Measurements from ENCODE around the gene PTGES2. TPM values are rescaled to one million over a fixed set of nuclear protein-coding genes. Genes with fewer than 3 reads are reported as not detected.
"Not testable (repeated sequence)": the region's sequence is repeated elsewhere in the genome, so short reads cannot be mapped to it uniquely, and the experiment has no call there.

Gene PTGES2
- total RNA-seq, 2 donors from 2014 or later: 111 to 155 TPM

DNA sequence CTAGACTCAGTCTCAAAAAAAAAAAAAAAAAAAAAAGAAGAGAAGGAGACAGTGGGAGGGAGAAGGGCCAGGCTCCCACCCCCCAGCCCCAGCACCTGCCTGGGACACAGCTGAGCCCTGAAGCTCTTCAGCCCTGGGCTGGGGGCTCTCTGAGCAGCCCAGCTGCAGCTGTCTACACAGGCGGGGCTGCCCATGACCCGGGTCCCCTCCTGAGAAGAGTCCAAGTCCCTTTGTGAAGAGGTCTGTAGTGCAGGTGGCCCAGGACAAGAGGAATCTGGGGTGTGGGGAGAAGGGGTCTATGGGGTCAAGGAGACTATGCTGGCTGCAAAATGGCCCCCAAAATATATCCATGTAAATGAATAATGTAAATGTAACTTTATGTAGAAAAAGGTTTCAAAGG, 15.1 kb upstream of the PTGES2 start:
- intact Hi-C loops (cut with DNase I): no loop called here
- ATAC-seq: no peak
- DNase-seq: peak; percentile 4

DNA sequence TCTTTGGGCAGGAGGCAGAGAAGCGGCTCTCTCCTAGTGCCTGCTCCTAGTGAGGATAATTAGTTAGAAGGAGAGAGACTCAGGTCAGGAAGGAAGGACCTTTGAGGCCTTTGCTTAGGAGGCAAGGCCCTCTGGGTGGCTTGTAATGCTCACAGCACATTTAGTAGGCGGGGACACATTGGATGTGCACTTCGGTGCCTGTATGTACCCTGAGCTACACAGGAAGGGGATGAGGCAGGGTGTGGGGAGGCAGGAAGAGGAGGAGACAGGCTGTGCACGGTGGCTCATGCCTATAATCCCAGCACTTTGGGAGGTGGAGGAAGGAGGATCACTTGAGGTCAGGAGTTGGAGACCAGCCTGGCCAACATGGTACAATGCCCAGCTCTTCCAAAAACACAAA, 14.5 kb upstream of the PTGES2 start:
- DNase-seq (peak; percentile 20), ATAC-seq (peak in 1 of 2 donors; percentile 18)
- intact Hi-C loops (cut with DNase I): no loop called here

DNA sequence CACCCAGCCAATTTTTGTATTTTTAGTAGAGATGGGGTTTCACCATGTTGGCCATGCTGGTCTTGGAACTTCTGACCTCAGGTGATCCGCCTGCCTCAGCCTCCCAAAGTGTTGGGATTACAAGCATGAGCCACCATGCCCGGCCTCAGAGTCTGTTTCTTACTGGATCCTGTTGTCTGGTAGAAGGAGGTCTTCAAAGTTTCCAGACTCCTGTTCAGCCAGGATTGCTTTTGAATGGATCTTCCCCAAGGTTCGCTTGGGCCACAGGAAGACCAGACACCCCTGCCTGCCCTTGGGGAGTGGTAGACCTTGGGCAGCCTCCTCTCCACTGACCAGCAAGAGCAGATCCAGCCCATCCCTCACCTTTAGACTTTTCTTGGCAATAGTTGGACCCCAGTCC, 14.1 kb upstream of the PTGES2 start:
- ATAC-seq: no peak
- intact Hi-C loops (cut with DNase I): no loop called here

DNA sequence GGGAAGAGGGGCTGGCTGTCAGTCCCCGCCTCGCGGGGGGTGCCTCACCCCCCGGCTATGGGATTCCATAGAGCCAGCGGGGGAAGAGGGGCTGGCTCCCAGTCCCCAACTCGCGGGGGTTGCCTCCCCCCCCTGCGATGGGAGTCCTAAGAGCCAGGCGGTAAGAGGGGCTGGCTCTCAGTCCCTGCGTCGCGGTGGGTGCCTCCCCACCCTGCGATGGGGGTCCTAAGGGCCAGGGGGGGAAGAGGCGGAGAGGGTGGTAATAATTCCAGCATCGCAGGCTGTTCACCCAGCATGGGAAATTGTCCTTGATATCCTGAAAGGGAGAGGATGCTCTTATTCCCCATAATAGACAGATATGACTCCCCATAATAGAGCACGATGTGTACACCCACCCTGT, 12.1 kb upstream of the PTGES2 start:
- DNase-seq: no peak
- intact Hi-C loops (cut with DNase I): no loop called here

More for the DNA sequence above, 14.1 kb upstream of the PTGES2 start:
- peak; percentile 6 for DNase-seq

DNA sequence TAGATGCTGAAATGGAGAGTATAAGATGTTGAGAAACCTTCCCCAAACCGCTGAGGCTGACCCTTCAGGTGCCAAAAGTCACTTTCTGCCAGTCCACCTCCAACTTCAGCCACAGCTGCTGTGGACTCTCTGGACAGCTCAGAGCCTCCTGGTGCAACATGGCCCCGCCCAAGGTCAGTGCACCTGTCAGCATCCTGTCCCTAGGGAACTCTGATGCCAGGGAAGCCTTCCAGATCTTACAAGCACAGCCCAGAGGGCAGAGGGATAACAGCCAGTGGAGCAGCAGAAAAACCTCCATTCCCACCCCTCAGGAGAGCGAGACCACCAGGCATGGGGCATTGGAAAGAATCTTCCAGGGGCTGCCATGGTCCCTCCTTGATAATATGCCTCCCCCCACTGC, 10.5 kb upstream of the PTGES2 start:
- ATAC-seq (no peak), DNase-seq (no peak)
- intact Hi-C loops (cut with DNase I): no loop called here

More for the DNA sequence above, 12.1 kb upstream of the PTGES2 start:
- ATAC-seq: no peak

GRCh38 chr9:128136816-128137793, 9.6 kb upstream of the PTGES2 start:
- no peak for ATAC-seq
- intact Hi-C loops (cut with DNase I): no loop called here
- DNase-seq: no peak

DNA sequence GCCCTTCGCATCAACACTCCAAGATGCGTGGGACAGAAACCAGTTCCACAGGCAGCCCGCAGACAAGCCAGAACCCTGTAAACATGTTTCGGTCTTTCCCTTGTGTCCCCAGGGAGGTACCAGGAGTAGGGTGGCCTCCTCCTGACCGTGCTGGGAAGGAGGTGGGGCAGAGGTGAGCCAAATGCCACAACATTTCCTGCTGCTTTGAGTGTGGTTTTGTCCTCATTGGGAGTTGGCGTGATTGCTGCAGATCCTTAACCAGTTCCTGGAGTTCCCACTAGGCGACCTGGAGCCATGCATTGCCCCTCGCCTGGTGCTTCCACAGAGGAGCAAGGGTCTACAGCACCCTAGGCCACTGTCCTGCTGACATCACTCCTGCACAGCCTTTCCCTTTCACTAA, 8.0 kb upstream of the PTGES2 start:
- ATAC-seq; DNase-seq; intact Hi-C loops (cut with DNase I): not testable (repeated sequence)

- ATAC-seq; intact Hi-C loops (cut with DNase I): not testable (repeated sequence)
- DNase-seq: peak; percentile 22
Measured at GRCh38 chr9:128132139-128132538, 4.6 kb upstream of the PTGES2 start.

DNA sequence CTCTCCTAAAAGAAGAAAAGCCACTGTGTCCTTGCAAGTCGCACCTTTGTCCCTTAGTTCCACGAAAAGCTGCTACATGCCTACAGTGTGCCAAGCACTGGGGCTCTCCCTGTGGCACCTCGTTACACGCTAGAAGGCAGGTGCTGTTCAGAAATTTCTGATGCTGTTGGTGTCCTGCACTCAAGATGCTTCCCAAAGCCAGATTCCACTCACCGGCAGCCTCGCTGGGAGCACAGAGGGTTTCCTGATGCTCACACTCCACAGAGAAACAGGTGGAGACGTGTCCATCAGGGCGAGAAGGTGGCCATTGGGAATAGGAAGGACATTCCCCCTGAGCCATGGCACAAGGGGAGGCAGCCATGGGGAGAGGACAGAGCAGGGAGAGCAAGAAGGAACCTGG, 3.8 kb upstream of the PTGES2 start:
- ATAC-seq; intact Hi-C loops (cut with DNase I): not testable (repeated sequence)
- DNase-seq: peak; percentile 11

- intact Hi-C loops (cut with DNase I); ATAC-seq: not testable (repeated sequence)
- DNase-seq: peak; percentile 7
Measured at GRCh38 chr9:128130651-128131050, 3.1 kb upstream of the PTGES2 start.

- DNase-seq: peak; percentile 43
- ATAC-seq: not testable (repeated sequence)
Measured at GRCh38 chr9:128129976-128130590, 2.6 kb upstream of the PTGES2 start.

DNA sequence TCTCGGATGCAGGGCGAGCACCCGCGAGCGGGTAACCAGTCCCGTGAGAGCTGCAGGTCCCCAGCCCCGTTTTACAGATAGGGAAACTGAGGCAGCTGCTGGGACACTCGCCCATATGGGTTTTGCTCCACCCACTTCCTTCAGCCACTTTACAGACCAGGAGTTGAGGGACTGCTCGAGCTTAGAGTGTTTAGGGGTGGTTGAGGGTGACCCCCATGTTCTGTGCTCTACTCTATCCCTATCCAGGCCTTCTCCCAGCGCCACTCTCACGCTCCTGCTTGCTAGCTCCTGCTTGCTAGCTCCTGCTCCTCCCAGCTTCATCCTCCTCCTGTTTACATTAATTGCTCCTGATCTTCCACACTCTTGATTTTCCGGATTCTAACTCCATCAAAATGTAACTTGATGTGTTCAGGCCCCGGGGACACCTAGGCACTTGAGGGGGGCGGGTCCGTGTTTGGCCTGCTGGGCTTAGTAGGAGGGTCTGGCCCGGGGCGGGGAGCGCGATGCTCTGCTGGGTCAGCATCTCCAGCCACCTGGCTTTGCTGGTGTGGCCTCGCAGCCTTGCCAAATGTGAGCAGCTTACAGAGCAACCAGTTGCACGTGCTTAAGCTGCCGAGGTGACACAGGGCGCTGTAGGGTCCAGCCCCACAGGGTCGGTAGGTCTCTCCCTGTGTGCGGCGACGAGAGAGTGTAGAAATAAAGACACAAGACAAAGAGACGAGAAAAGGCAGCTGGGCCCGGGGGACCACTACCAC, 1.5 kb upstream of the PTGES2 start:
- ATAC-seq (no peak), DNase-seq (peak; percentile 40)
- intact Hi-C loops (cut with DNase I): no loop called here

More at GRCh38 chr9:128129976-128130590, 2.6 kb upstream of the PTGES2 start:
- intact Hi-C loops (cut with DNase I): not testable (repeated sequence)

DNA sequence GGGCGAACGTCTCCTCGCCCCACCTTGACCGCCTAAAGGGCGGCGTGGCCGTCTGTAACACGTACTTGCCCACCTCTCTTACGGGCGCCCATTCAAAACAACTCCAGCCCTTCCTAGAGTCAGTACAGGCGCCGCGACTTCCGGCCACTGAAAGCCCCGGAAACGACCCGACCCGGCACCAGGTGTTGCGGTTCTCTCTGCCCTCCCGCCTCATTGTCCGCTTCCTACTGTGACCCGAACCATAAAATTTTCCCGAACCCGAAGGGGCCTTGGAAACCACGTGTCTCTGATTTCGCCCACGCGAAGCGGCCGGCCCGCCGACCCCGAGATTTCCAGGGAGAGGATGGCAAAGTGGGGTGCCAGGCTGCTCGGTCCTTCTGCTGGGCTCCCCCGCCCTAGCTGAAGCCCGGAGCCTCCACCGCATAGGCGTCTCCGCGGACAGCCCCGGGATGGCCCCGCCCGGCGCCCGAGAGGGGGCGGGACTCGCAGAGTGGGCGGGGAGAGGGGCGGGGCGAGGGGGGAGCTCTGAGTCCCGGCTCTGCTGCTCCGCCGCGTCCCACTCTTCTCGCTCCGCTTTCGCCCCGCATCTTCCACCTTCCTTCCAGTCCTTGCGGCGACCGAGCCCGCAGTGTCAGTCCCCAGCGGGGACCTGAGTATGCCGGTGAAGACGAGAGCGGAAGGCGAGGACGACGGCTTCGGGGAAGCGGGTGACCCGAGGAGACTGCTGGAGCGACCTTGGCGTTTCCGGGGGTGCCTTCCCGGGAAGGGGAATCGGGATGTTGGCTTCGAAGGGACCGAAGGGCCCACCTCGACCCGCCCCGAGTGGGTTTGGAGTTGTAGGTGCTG, 684 bp upstream of the PTGES2 start:
- intact Hi-C loops (cut with DNase I): no loop called here
- DNase-seq: peak; percentile 84
- peak; percentile 91 to 93 for ATAC-seq

DNA sequence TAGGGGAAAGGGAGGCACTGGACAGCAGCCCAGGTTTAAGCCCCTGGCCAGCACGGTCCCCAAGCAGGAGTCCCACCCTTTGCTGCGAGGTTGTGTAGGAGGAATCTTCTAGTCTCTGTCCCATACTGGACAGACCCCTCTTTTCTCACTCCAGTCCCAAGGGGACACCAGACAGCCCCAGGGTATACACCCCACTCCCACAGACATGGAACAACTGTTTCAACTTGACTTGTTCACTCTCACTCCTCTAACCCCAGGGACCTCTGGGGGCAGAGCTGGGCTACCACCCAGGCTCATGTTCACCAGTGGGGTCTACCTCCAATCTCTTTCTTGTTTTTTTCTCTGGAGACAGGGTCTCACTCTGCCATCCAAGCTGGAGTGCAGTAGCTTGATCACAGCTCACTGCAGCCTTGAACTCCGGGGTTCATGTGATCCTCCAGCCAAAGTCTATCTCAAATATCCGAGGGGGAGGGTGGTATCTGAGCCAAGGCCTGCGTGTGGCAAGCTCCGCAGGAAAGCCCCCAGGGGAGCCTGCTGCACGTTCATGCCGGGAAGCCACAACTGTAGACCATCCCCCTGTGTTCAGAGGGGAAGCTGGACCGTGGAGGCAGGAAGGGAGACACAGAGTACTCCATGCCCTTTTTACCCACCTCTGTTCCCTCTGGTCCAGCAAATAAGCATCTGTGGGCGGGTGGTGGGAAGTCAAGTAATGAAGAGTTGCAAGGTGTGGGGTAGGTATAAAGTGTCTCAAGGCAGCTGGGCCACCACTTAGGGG, 1.8 kb downstream of the PTGES2 start:
- DNase-seq (peak; percentile 19), ATAC-seq (no peak)
- intact Hi-C loops (cut with DNase I): no loop called here

- ATAC-seq: no peak
- intact Hi-C loops (cut with DNase I): no loop called here
- peak; percentile 60 for DNase-seq
Measured at GRCh38 chr9:128124873-128125579, 2.5 kb downstream of the PTGES2 start.

- ATAC-seq (no peak), DNase-seq (peak; percentile 16)
- intact Hi-C loops (cut with DNase I): no loop called here
Measured at GRCh38 chr9:128124451-128124850, 3.1 kb downstream of the PTGES2 start.

DNA sequence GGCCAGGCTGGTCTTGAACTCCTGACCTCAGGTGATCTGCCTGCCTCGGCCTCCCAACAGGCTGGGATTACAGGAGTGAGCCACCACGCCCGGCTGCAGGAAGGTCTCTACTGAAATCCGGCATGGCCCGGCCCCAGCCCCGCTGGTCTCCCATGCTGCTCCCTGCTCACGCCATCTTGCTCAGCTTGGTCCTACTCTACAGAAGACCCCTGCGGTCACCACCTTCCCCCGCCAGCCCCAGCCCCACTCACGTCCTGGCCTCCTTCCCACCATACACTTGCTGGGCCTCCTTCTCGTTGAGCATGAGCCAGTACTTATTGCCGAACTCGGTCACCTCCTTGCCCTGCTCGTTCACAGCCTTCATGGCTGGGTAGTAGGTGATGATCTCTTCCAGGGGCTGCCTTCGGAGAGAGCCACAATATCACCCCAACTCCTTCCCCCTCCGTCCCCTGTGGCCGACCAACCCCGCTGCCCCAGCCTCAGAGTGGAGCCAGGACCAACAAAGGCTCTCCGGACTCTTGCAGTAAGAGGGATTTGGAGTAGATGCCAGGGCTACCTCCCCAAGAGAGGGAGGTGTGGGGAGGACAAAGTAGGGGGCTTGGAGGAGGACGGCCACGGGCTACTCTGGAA, 4.0 kb downstream of the PTGES2 start:
- peak; percentile 10 for DNase-seq
- ATAC-seq: no peak
- intact Hi-C loops (cut with DNase I): no loop called here
